ENCODE data around the gene KNSTRN.

Gene KNSTRN

GRCh38 chr15:40337597-40337996 lies 44.9 kb upstream of the KNSTRN start:
- peak overlapping the region; percentile 79; the same call in 1 of the 2 replicates for H3K4me3 ChIP-seq (ENCODE audit: low read length)
- TF ChIP-seq CTCF (conservative IDR thresholded peaks at IDR 0.05; ENCODE audit: low read length), result no peak
- DNase-seq (ENCODE audit: low read depth), result no peak

- TF ChIP-seq CTCF (conservative IDR thresholded peaks at IDR 0.05; ENCODE audit: low read length), result peak; percentile 54
- DNase-seq (ENCODE audit: low read depth), result peak; percentile 56
- H3K4me3 ChIP-seq (ENCODE audit: low read length), result peak overlapping the region; percentile 79
Observed at GRCh38 chr15:40338041-40338657, 44.4 kb upstream of the KNSTRN start.

GRCh38 chr15:40338921-40339620 lies 43.5 kb upstream of the KNSTRN start:
- DNase-seq (ENCODE audit: low read depth), result peak; percentile 94
- H3K4me3 ChIP-seq (ENCODE audit: low read length), result peak overlapping the region; percentile 79
- no peak for TF ChIP-seq CTCF (conservative IDR thresholded peaks at IDR 0.05; ENCODE audit: low read length)

GRCh38 chr15:40339621-40339945 lies 42.9 kb upstream of the KNSTRN start:
- peak; percentile 24 for TF ChIP-seq CTCF (conservative IDR thresholded peaks at IDR 0.05; ENCODE audit: low read length)
- H3K4me3 ChIP-seq (ENCODE audit: low read length), result peak overlapping the region; percentile 79
- DNase-seq (ENCODE audit: low read depth), result no peak

- TF ChIP-seq CTCF (conservative IDR thresholded peaks at IDR 0.05; ENCODE audit: low read length), result no peak
- H3K4me3 ChIP-seq (ENCODE audit: low read length), result peak overlapping the region; percentile 79
- DNase-seq (ENCODE audit: low read depth), result peak; percentile 92
Observed at GRCh38 chr15:40340038-40340739, 42.3 kb upstream of the KNSTRN start.

GRCh38 chr15:40340740-40341400 lies 41.7 kb upstream of the KNSTRN start, which contains the start of gene CCDC9B:
Gene CCDC9B (minus strand): TSS chr15:40340939. CDS start chr15:40340819, 120 bp downstream.
- no peak for TF ChIP-seq CTCF (conservative IDR thresholded peaks at IDR 0.05; ENCODE audit: low read length)
- peak; percentile 90 for DNase-seq (ENCODE audit: low read depth)
- peak within 1 kb of the TSS; percentile 79 for H3K4me3 ChIP-seq (ENCODE audit: low read length)
